Liver (tissue), 9 donors: ENCODE data around the gene DCC. TPM values are rescaled to one million over a fixed set of nuclear protein-coding genes. Genes with fewer than 3 reads are reported as not detected.

ENCODE experiments used
- DNase-seq: peaks from one replicate; pipeline ENCODE4 v3.0.0-alpha.2; 2017; ENCODE audit warnings: low spot score
- H3K27ac ChIP-seq, 2 donors: one replicate each; pipeline ENCODE4 v1.7.0; 2013; ENCODE audit warnings: inconsistent platforms in 2 of 2, low read length in 2 of 2, control low read depth in 1 of 2, low read depth in 1 of 2, mild to moderate bottlenecking in 1 of 2
- H3K27me3 ChIP-seq, 4 donors: one replicate each; pipeline versions ENCODE4 v1.6.1 to v1.7.0; 2013; ENCODE audit warnings: low read length in 3 of 4, inconsistent platforms in 1 of 4, mild to moderate bottlenecking in 1 of 4, moderate library complexity in 1 of 4; ENCODE audit not compliant: control insufficient read depth in 4 of 4, insufficient read depth in 4 of 4
- H3K36me3 ChIP-seq, 4 donors: one replicate each; pipeline versions ENCODE4 v1.6.1 to v1.7.0; 2013; ENCODE audit warnings: low read length in 3 of 4, mild to moderate bottlenecking in 3 of 4, low read depth in 1 of 4, moderate library complexity in 1 of 4; ENCODE audit not compliant: control insufficient read depth in 4 of 4, insufficient read depth in 3 of 4
- H3K4me1 ChIP-seq, 4 donors: one replicate each; pipeline versions ENCODE4 v1.6.1 to v1.7.0; 2013; ENCODE audit warnings: low read length in 3 of 4, mild to moderate bottlenecking in 3 of 4, moderate library complexity in 1 of 4; ENCODE audit not compliant: control insufficient read depth in 4 of 4, insufficient read depth in 4 of 4
- H3K4me3 ChIP-seq, 3 donors: one replicate each; pipeline versions ENCODE4 v1.6.1 to v1.7.0; 2013; ENCODE audit warnings: low read length in 3 of 3, control low read depth in 1 of 3, low read depth in 1 of 3, mild to moderate bottlenecking in 1 of 3
- H3K9ac ChIP-seq, 2 donors: one replicate each; pipeline ENCODE4 v1.7.0; 2013; ENCODE audit warnings: low read length in 2 of 2, mild to moderate bottlenecking in 2 of 2, moderate library complexity in 2 of 2, control low read depth in 1 of 2, low read depth in 1 of 2
- H3K9me3 ChIP-seq, 4 donors: one replicate each; pipeline versions ENCODE4 v1.6.1 to v1.7.0; 2013; ENCODE audit warnings: low read length in 3 of 4; ENCODE audit not compliant: control insufficient read depth in 4 of 4
- ATF3 ChIP-seq: IDR thresholded peaks from 2 replicates; pipeline ENCODE4 v1.6.1; 2016; ENCODE audit warnings: antibody characterized with exemption
- CTCF ChIP-seq: fragments of 150-350 bp; IDR thresholded peaks from 2 replicates; pipeline ENCODE4 v1.5.1; 2017; ENCODE audit warnings: improper control_type of control experiment, low read depth, low read length; ENCODE audit not compliant: missing input control
- EGR1 ChIP-seq, 2 donors: IDR thresholded peaks; 2 replicates each; pipeline ENCODE4 v1.6.1; 2016 to 2018; ENCODE audit warnings: antibody characterized with exemption in 2 of 2, low read depth in 2 of 2
- FOXA1 ChIP-seq: IDR thresholded peaks from 2 replicates; pipeline ENCODE4 v1.6.1; 2016; ENCODE audit warnings: antibody characterized with exemption
- FOXA2 ChIP-seq: IDR thresholded peaks from 2 replicates; pipeline ENCODE4 v1.6.1; 2016; ENCODE audit warnings: antibody characterized with exemption
- GABPA ChIP-seq, 2 donors: IDR thresholded peaks in 1 of 2; conservative IDR thresholded peaks in 1 of 2; 2 replicates each; pipeline ENCODE4 v1.6.1; 2016; ENCODE audit warnings: antibody characterized with exemption in 2 of 2, mild to moderate bottlenecking in 1 of 2, moderate library complexity in 1 of 2
- HNF4A ChIP-seq, 2 donors: conservative IDR thresholded peaks; 2 replicates each; pipeline ENCODE4 v1.6.1; 2016; ENCODE audit warnings: antibody characterized with exemption in 2 of 2, mild to moderate bottlenecking in 2 of 2
- HNF4G ChIP-seq: IDR thresholded peaks from 2 replicates; pipeline ENCODE4 v1.6.1; 2016; ENCODE audit warnings: antibody characterized with exemption
- JUND ChIP-seq, 2 donors: IDR thresholded peaks; 2 replicates each; pipeline ENCODE4 v1.6.1; 2016; ENCODE audit warnings: antibody characterized with exemption in 2 of 2
- MAX ChIP-seq: IDR thresholded peaks from 2 replicates; pipeline ENCODE4 v1.6.1; 2016; ENCODE audit warnings: antibody characterized with exemption
- NR2F2 ChIP-seq: IDR thresholded peaks from 2 replicates; pipeline ENCODE4 v1.6.1; 2016; ENCODE audit warnings: antibody characterized with exemption
- RAD21 ChIP-seq, 2 donors: IDR thresholded peaks; 2 replicates each; pipeline ENCODE4 v1.6.1; 2016; ENCODE audit warnings: antibody characterized with exemption in 2 of 2, mild to moderate bottlenecking in 2 of 2
- REST ChIP-seq: IDR thresholded peaks from 2 replicates; pipeline ENCODE4 v1.6.1; 2016; ENCODE audit warnings: antibody characterized with exemption, mild to moderate bottlenecking
- RXRA ChIP-seq, 2 donors: IDR thresholded peaks; 2 replicates each; pipeline ENCODE4 v1.6.1; 2017 to 2018; ENCODE audit warnings: antibody characterized with exemption in 2 of 2, mild to moderate bottlenecking in 1 of 2
- SP1 ChIP-seq: IDR thresholded peaks from 2 replicates; pipeline ENCODE4 v1.6.1; 2018; ENCODE audit warnings: antibody characterized with exemption, mild to moderate bottlenecking
- TAF1 ChIP-seq: conservative IDR thresholded peaks from 2 replicates; pipeline ENCODE4 v1.6.1; 2016; ENCODE audit warnings: antibody characterized with exemption, mild to moderate bottlenecking
- YY1 ChIP-seq: IDR thresholded peaks from 2 replicates; pipeline ENCODE4 v1.6.1; 2016; ENCODE audit warnings: antibody characterized with exemption, mild to moderate bottlenecking
- ZBTB33 ChIP-seq: IDR thresholded peaks from 2 replicates; pipeline ENCODE4 v1.6.1; 2016; ENCODE audit warnings: antibody characterized with exemption
- WGBS: extraction: QIAGEN DNeasy Blood & Tissue Kit; methylation state at CpG from one replicate; pipeline ENCODE4 v1.1.7; 2013; 5-methylcytosine and 5-hydroxymethylcytosine counted together
- polyA plus RNA-seq, 2 donors: library from polyadenylated mRNA; stranded (reverse) in 1 of 2; unstranded in 1 of 2; fragments of 200-250 nt in 1 of 2; fragments of >200 nt in 1 of 2; fragmentation: Nextera tagmentation in 1 of 2; extraction: Ambion mirVana in 1 of 2; gene quantifications; one replicate each; pipeline versions ENCODE4 v1.2.1 to v1.2.3, GENCODE V29; 2013 to 2015
- total RNA-seq, 2 donors: library from RNA; depleted of rRNA; stranded (reverse); fragments of >200 nt; gene quantifications; one replicate each; pipeline ENCODE4 v1.2.3, GENCODE V29; 2014
- donor health status: healthy.
- donor health status: healthy.
- donor health status: healthy.
- donor health status: healthy.
- donor health status: healthy.

The DCC gene
- total and polyA plus RNA-seq, 4 donors = under 0.01 to 0.03 TPM; not detected in 2

GRCh38 chr18:52822160-52822559 lies 482.2 kb downstream of the DCC start:
- WGBS = 88% methylated on average over 1 of the region's 1 CpG
- H3K4me1 ChIP-seq = no peaks in the 10 kb centered on the region
- DNase-seq = no peak
- no peaks in the 10 kb centered on the region for H3K27me3 ChIP-seq
- H3K9me3 ChIP-seq = no peaks in the 10 kb centered on the region
- TF ChIP-seq NR2F2 (no peak), TAF1 (no peak), MAX (no peak), JUND (IDR thresholded peaks at IDR 0.05) (no peak), CTCF (no peak), RXRA (IDR thresholded peaks at IDR 0.05) (no peak), HNF4G (no peak), FOXA2 (no peak), GABPA (IDR thresholded peaks at IDR 0.05 in 1 of 2, conservative IDR thresholded peaks at IDR 0.05 in 1 of 2) (no peak), SP1 (no peak), ATF3 (no peak)
- no peak overlapping the region for H3K9ac ChIP-seq
- no peak overlapping the region for H3K27ac ChIP-seq
- no peaks in the 10 kb centered on the region for H3K36me3 ChIP-seq
- H3K4me3 ChIP-seq = no peak overlapping the region

GRCh38 chr18:52824126-52824525 lies 484.1 kb downstream of the DCC start:
- TF ChIP-seq TAF1 (no peak), EGR1 (IDR thresholded peaks at IDR 0.05; ENCODE audit: low read depth in 2 of 2) (no peak), RAD21 (IDR thresholded peaks at IDR 0.05) (no peak), HNF4A (conservative IDR thresholded peaks at IDR 0.05) (no peak), MAX (no peak), REST (no peak), RXRA (IDR thresholded peaks at IDR 0.05) (no peak), FOXA1 (no peak), YY1 (no peak), ATF3 (no peak), GABPA (IDR thresholded peaks at IDR 0.05 in 1 of 2, conservative IDR thresholded peaks at IDR 0.05 in 1 of 2) (no peak), ZBTB33 (no peak), FOXA2 (no peak), HNF4G (no peak), CTCF (no peak), JUND (IDR thresholded peaks at IDR 0.05) (no peak), NR2F2 (no peak), SP1 (no peak)

More at GRCh38 chr18:52824126-52824525, 484.1 kb downstream of the DCC start:
- WGBS = 75% methylated on average over 3 of the region's 3 CpGs
- Histone ChIP-seq H3K4me3 (no peak overlapping the region), H3K27me3 (no peaks in the 10 kb centered on the region), H3K9ac (no peak overlapping the region), H3K4me1 (no peaks in the 10 kb centered on the region), H3K9me3 (no peaks in the 10 kb centered on the region), H3K36me3 (no peaks in the 10 kb centered on the region), H3K27ac (no peak overlapping the region)
- DNase-seq = no peak
